ENCODE results near the gene PRAMEF10. TPM values are rescaled to one million over a fixed set of nuclear protein-coding genes. Genes with fewer than 3 reads are reported as not detected.

PRAMEF10 gene, protein sequence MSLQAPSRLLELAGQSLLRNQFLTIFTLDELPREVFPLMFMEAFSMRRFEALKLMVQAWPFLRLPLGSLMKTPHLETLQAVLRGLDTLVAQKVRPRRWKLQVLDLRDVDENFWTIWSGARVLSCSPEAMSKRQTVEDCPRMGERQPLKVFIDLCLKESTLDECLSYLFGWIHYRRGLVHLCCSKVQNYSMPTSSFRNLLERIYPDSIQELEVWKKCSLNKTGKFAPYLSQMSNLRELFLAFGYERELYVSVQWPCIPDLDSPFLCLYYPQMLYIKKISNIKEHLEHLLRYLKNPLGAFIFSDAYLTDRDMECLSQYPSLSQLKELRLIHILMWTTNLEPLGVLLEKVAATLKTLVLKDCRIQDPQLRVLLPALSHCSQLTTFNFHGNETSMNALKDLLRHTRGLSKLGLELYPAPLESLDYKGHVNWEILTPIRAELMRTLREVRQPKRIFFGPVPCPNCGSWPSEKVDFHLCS
- total RNA-seq: not detected in 2 replicates

DNA sequence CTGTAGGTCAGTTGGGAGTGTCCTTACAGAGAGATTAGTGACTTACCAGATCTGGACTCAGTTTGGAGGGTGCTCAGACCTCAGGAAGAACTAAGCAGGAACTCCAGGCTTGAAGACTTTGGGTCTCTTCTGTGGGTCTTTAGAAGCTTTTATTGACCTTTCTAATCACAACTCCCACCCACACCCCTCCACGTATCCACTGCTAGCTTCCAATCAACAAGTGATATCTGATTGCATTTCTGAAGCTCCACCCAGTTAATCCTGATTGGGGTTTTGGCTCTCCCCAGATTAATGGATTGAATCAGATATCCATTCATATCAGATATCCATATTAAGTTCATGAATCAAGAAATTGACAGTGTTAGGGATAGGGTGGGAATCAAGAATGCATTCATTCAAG is at the start of gene PRAMEF10:
Gene PRAMEF10 (minus strand): TSS at position 101 of the 400 bp plus-strand sequence. CDS start 2,423 bp downstream, outside the sequence.

DNA sequence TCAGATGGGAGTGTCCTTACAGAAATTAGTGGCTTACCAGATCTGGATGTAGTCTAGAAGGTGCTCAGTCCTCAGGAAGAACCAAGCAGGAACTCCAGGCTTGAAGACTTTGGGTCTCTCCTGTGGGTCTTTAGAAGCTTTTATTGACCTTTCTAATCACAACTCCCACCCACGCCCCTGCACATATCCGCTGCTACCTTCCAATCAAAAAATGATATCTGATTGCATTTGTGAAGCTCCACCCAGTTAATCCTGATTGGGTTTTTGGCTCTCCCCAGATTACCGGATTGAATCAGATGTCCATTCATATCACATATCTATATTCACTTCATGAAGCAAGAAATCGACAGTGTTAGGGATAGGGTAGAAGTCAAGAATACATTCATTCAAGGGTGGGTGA is 49.4 kb upstream of the PRAMEF10 start, which contains the start of gene PRAMEF6:
Gene PRAMEF6 (minus strand): TSS at position 101 of the 400 bp plus-strand sequence. CDS start 5,062 bp downstream, outside the sequence.

DNA sequence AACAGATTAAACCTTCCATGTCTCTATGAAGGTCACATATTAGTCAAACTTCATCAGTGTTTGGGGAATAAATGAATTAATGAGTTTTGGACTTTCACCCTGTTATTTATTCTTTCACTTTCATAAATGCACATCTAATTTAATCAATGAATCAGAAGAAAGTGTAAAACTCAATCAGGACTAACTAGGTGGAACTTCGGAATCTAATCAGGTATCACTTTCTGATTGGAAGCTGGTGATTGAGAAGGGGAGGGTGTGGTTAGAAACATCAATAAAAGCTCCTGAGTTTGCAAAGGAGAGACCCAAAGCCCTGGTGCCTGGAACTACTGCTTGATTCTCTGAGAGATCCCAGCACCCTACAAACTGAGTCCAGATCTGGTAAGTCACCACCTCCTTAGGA is 18.2 kb upstream of the PRAMEF10 start, which contains the start of gene PRAMEF7:
Gene PRAMEF7 (plus strand): TSS at position 301 of the 400 bp plus-strand sequence. CDS start 1,083 bp downstream, outside the sequence.

DNA sequence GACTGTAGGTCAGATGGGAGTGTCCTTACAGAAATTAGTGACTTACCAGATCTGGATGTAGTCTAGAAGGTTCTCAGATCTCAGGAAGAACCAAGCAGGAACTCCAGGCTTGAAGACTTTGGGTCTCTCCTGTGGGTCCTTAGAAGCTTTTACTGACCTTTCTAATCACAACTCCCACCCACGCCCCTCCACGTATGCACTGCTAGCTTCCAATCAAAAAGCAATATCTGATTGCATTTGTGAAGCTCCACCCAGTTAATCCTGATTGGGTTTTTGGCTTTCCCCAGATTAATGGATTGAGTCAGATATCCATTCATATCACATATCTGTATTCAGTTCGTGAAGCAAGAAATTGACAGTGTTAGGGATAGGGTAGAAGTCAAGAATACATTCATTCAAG is 12.0 kb downstream of the PRAMEF10 start, which contains the start of gene PRAMEF4:
Gene PRAMEF4 (minus strand): TSS at position 101 of the 400 bp plus-strand sequence. CDS start 2,807 bp downstream, outside the sequence.

DNA sequence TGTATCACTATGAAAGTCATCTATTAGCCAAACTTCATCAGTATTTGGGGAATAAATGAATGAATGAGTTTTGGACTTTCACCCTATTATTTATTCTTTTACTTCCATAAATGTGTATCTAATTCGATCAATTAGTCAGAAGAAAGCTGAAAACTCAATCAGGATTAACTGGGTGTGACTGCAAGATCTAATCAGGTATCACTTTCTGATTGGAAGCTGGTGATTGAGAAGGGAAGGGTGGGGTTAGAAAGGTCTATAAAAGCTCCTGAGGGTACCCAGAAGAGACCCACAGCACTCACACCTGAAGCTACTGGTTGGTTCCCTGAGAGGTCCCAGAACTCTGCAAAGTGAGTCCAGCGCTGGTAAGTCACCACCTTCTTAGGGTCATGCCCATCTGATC is 41.3 kb downstream of the PRAMEF10 start, which contains the start of gene PRAMEF2:
Gene PRAMEF2 (plus strand): TSS at position 301 of the 400 bp plus-strand sequence. CDS start 1,924 bp downstream, outside the sequence.

DNA sequence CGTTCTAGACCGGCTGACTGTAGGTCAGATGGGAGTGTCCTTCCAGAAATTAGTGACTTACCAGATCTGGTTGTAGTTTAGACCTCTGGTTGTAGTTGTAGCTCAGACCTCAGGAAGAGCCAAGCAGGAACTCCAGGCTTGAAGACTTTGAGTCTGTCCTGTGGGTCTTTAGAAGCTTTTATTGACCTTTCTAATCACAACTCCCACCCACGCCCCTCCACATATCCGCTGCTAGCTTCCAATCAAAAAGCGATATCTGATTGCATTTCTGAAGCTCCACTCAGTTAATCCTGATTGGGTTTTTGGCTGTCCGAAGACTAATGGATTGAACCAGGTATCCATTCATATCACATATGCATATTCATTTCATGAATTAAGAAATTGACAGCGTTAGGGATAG is 49.5 kb downstream of the PRAMEF10 start, which contains the start of gene HNRNPCL1:
Gene HNRNPCL1 (minus strand): TSS at position 101 of the 400 bp plus-strand sequence. CDS start 431 bp downstream, outside the sequence.

Other genes starting within 250 kb of the PRAMEF10 start
- gene AADACL3, start 182.2 kb downstream of the PRAMEF10 start, total RNA-seq: not detected in 2 replicates
- gene CFAP107, start 152.1 kb downstream of the PRAMEF10 start, total RNA-seq: 0.12 TPM in 1 of 2 replicates, not detected in the other
- not detected in 2 replicates for gene PRAMEF12, start 124.5 kb downstream of the PRAMEF10 start, total RNA-seq
- gene PRAMEF1, start 106.9 kb downstream of the PRAMEF10 start, total RNA-seq: not detected in 2 replicates
- not detected in 2 replicates for gene PRAMEF11, start 66.9 kb downstream of the PRAMEF10 start, total RNA-seq
- gene HNRNPCL1, start 49.5 kb downstream of the PRAMEF10 start, total RNA-seq: not detected in 2 replicates
- gene PRAMEF2, start 41.2 kb downstream of the PRAMEF10 start, total RNA-seq: not detected in 2 replicates
- not detected in 2 replicates for gene PRAMEF4, start 12.1 kb downstream of the PRAMEF10 start, total RNA-seq
- not detected in 2 replicates for gene PRAMEF7, start 18.3 kb upstream of the PRAMEF10 start, total RNA-seq
- gene PRAMEF6, start 49.3 kb upstream of the PRAMEF10 start, total RNA-seq: not detected in 2 replicates
- not detected in 2 replicates for gene PRAMEF27, start 158.3 kb upstream of the PRAMEF10 start, total RNA-seq
- gene HNRNPCL3, start 162.5 kb upstream of the PRAMEF10 start, total RNA-seq: not detected in 2 replicates
- gene PRAMEF25, start 172.5 kb upstream of the PRAMEF10 start, total RNA-seq: not detected in 2 replicates
- gene HNRNPCL2, start 218.6 kb upstream of the PRAMEF10 start, total RNA-seq: not detected in 2 replicates